HepG2 (cell line): ENCODE results near the gene CHST13.

Experiments used
- CHCHD3 ChIP-seq: sonication (generic); formaldehyde crosslinking; IDR thresholded peaks from 2 replicates; pipeline ENCODE4 v1.8.0; 2022; ENCODE audit warnings: mild to moderate bottlenecking, missing genetic modification reagents, moderate library complexity
- SIN3A ChIP-seq: IDR thresholded peaks from 2 replicates; pipeline ENCODE4 v1.6.1; 2011; ENCODE audit warnings: low read depth, mild to moderate bottlenecking, control low read depth, low read length, borderline replicate concordance
- SNRNP70 ChIP-seq: fragments of 200-400 bp; formaldehyde crosslinking; IDR thresholded peaks from 2 replicates; pipeline ENCODE4 v1.6.1; 2017; ENCODE audit warnings: mild to moderate bottlenecking, low read depth, low read length, moderate library complexity
- SRSF9 ChIP-seq: fragments of 200-400 bp; formaldehyde crosslinking; IDR thresholded peaks from 2 replicates; pipeline ENCODE4 v1.6.1; 2018; ENCODE audit warnings: borderline replicate concordance, mild to moderate bottlenecking, low read depth, low read length; ENCODE audit not compliant: insufficient read depth, poor library complexity, severe bottlenecking
- STAG1 ChIP-seq: sonication (generic); formaldehyde crosslinking; IDR thresholded peaks from 2 replicates; pipeline ENCODE4 v1.4.0; 2020; ENCODE audit warnings: missing genetic modification reagents
- ZNF232 ChIP-seq: sonication (generic); formaldehyde crosslinking; IDR thresholded peaks from 2 replicates; pipeline ENCODE4 v1.4.0; 2020; ENCODE audit warnings: missing genetic modification reagents, borderline replicate concordance
- TF ChIP-seq, protein P1 (sequence below): sonication (generic); formaldehyde crosslinking; IDR thresholded peaks from 2 replicates; pipeline ENCODE4 v1.5.0; 2020; ENCODE audit warnings: mild to moderate bottlenecking, missing genetic modification reagents, moderate library complexity

DNA sequence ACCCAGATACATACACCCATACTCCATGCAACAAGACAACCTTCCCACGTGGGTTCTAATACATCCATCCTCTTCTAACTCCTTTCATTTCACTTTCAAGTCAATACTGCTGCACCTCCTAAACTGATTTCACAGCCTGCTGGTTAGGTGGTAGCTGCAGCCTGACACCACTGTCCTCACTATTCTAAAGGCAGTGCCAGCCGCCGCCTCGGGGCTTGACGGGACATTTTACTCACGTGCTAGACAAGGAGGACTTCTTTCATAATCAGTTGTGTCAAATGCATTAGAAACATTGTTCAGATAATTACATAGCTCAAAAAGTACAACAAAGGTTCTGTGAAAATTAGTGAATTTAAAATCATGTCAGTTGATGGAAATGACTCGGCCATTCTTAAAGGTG is 12.7 kb upstream of the CHST13 start:
- TF ChIP-seq, protein P1, sequence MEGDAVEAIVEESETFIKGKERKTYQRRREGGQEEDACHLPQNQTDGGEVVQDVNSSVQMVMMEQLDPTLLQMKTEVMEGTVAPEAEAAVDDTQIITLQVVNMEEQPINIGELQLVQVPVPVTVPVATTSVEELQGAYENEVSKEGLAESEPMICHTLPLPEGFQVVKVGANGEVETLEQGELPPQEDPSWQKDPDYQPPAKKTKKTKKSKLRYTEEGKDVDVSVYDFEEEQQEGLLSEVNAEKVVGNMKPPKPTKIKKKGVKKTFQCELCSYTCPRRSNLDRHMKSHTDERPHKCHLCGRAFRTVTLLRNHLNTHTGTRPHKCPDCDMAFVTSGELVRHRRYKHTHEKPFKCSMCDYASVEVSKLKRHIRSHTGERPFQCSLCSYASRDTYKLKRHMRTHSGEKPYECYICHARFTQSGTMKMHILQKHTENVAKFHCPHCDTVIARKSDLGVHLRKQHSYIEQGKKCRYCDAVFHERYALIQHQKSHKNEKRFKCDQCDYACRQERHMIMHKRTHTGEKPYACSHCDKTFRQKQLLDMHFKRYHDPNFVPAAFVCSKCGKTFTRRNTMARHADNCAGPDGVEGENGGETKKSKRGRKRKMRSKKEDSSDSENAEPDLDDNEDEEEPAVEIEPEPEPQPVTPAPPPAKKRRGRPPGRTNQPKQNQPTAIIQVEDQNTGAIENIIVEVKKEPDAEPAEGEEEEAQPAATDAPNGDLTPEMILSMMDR (CRISPR knock-in tag): no peak
- TF ChIP-seq SNRNP70 (no peak), SIN3A (no peak), SRSF9 (no peak), STAG1 (CRISPR knock-in tag) (no peak), CHCHD3 (CRISPR knock-in tag) (no peak), ZNF232 (CRISPR knock-in tag) (no peak)
